ENCODE data around the gene PLEKHG2. TPM values are rescaled to one million over a fixed set of nuclear protein-coding genes. Genes with fewer than 3 reads are reported as not detected.
"Not testable (repeated sequence)": the region's sequence is repeated elsewhere in the genome, so short reads cannot be mapped to it uniquely, and the experiment has no call there.

Gene PLEKHG2
- total RNA-seq, 1 donor: 20.7 TPM

GRCh38 chr19:39444598-39445195 lies 32.2 kb downstream of the PLEKHG2 start:
- no peak for DNase-seq (ENCODE audit: low read depth in 2 of 3, low spot score in 2 of 3)

GRCh38 chr19:39445196-39446111 lies 33.0 kb downstream of the PLEKHG2 start, which contains the start of gene SUPT5H:
Gene SUPT5H, plus strand, starts transcription at chr19:39445582. Its CDS starts 309 bp downstream, at chr19:39445891.
- peak; percentile 96 to 99 (median 99) for DNase-seq (ENCODE audit: low read depth in 2 of 3, low spot score in 2 of 3)

DNA sequence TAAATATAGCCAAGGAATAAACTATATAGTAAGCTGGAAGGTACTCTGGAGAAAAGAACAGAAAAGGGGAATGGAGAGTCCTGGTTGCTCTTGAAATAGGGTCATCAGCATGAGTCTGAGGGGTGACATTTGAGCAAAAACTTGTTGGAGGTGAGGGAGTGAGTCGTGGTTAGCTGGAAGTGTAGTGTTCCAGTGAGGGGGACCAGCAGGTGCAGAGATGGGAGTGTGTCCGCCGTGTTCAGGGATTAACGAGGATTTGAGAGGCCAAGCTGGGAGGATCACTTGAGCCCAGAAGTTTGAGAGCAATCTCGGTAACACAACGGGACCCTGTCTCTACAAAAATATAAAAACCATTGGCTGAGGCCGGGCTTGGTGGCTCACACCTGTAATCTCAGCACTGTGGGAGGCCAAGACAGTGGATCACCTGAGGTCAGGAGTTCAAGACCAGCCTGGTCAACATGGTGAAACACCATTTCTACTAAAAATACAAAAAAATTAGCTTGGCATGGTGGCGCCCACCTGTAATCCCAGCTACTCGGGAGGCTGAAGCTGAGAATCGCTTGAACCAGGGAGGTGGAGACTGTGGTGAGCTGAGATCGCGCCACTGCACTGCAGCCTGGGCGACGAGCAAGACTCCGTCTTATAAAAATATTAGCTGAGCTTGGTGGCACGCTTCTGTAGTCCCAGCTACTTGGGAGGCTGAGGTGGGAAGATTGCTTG lies 34.1 kb downstream of the PLEKHG2 start:
- DNase-seq (ENCODE audit: low read depth in 2 of 3, low spot score in 2 of 3): no peak

DNA sequence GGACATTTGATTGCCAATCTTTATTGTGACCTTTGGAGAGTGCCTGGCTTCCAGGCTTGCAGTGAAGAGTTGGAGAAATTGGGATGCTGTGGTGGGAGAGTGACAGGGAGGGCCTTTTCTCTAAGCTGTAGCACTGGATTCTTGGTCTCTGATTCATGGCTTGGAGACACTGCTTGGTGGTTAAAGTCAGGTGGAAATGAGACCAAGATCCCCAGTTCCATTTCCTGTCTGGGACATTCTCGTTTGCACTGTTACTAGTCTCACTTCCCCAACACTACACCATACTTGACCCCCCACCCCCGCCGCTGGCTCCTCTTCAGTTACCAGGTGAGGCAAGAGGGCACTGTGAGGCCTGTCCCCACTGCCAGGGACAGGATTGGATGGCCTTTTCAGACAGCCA lies 35.8 kb downstream of the PLEKHG2 start:
- DNase-seq (ENCODE audit: low read depth in 2 of 3, low spot score in 2 of 3): no peak

DNA sequence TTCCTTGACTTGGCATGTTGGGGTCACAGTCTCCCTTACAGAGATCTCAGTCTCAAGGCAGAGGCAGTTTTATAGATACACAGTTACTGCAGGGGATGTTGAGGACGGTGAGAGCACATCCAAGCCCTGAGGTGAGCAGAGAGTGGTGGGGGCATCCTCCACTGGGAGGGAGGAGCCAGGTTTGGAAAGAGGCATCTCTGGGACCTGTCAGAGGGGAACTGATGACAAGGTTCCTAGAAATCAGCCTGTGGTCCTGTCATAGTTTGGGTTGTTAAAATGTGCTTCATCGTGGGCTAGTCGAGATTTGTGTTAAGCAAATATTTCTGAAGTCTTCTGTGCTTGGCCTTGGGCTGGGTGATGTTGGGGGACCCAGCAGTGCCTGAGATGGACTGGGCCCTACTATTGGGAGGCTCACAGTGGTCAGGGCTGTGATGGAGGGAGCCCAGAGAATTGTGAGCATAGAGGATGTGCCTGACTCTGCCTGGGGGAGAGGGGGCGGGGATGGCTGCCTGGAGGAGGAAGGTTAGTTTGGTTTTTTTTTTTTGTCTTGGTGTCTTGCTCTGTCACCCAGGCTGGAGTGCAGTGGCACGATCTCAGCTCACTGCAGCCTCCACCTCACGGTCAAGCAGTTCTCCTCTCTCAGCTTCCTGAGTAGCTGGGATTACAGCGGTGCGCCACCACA lies 36.8 kb downstream of the PLEKHG2 start:
- no peak for DNase-seq (ENCODE audit: low read depth in 2 of 3, low spot score in 2 of 3)

GRCh38 chr19:39451257-39451656 lies 38.8 kb downstream of the PLEKHG2 start:
- not testable (repeated sequence) for DNase-seq (ENCODE audit: low read depth in 2 of 3, low spot score in 2 of 3)

GRCh38 chr19:39463403-39463802 lies 50.9 kb downstream of the PLEKHG2 start:
- no peak for DNase-seq (ENCODE audit: low read depth in 2 of 3, low spot score in 2 of 3)

GRCh38 chr19:39465956-39466747 lies 53.7 kb downstream of the PLEKHG2 start:
- no peak for DNase-seq (ENCODE audit: low read depth in 2 of 3, low spot score in 2 of 3)

DNA sequence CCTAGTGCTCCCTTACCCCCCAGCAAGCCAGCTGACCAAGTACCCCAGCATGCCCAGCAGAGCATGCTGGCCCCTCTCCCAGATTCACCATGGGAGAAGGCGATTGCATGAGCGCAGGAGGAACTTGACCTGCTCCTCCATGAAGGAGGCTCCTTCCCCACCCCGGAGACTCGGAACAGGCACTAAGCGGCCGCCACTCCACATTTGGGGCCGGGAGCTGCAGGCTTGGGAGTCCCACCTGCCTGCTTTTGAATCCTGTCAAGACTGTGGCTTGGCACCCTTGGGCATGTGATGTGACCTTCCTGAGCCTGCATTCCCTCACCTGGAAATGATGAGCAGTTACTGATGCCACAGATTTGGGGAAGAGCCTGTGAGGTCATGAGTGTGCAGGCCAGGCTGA lies 55.5 kb downstream of the PLEKHG2 start:
- no peak for DNase-seq (ENCODE audit: low read depth in 2 of 3, low spot score in 2 of 3)

- no peak for DNase-seq (ENCODE audit: low read depth in 2 of 3, low spot score in 2 of 3)
These were observed 56.6 kb downstream of the PLEKHG2 start for GRCh38 chr19:39469036-39469435.

GRCh38 chr19:39469567-39469966 lies 57.1 kb downstream of the PLEKHG2 start:
- no peak for DNase-seq (ENCODE audit: low read depth in 2 of 3, low spot score in 2 of 3)

- DNase-seq (ENCODE audit: low read depth in 2 of 3, low spot score in 2 of 3): no peak
These were observed 58.4 kb downstream of the PLEKHG2 start for GRCh38 chr19:39470724-39471339.

DNA sequence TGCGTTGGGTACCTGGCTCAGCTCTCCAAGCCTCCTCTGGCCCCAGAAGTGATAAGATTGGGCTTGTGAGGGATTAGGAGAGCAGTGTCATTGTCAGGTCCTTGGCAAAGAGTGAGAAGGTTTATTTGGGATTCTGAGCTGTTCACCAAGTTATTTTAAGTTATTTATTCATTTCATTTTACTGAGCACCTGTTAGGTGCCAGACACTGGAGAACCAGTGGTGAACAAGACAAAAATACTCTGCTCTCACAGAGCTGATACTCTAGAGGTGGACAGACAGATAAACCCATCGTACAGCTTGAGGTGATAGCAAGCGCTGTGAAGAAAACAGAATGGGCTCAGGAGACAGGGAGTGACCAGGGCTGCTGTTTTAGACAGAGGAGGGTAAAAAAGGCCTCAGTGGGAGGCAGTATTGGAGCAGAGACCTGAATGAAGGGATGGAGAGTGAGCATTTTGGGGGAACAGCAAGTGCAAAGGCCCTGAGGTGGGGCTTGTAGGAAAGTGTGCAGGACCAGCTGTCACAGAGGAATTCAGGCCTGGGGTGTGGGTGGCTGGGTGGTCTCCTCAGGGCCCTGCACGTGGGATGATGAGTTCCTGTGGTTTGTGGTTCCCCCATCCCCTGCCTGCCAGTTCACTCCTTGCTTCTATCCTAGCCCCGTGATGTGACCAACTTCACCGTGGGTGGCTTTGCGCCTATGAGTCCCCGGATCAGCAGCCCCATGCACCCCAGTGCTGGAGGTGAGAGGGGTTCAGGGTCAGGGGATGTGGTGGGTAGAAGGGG lies 59.5 kb downstream of the PLEKHG2 start:
- DNase-seq (ENCODE audit: low read depth in 2 of 3, low spot score in 2 of 3): no peak

DNA sequence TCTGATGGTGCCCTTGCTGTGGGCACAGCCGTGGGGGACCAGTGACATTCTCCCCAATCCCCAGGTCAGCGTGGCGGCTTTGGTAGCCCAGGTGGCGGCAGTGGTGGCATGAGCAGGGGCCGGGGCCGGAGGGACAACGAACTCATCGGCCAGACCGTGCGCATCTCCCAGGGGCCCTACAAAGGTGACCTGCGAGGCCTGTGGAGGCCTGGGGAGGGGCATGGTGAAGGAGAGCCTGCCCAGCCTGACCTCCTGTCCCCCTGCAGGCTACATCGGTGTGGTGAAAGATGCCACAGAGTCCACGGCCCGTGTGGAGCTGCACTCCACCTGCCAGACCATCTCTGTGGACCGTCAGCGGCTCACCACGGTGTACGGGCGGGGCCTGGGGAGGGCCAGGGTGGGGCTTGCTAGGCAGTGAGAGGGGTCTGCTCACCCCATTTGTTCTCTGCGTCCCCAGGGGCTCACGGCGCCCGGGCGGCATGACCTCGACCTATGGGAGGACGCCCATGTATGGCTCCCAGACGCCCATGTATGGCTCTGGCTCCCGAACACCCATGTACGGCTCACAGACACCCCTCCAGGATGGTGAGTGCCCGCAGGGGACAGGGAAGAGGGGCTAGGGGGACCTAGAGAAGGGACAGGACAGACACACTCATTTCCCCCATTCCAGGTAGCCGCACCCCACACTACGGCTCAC lies 60.4 kb downstream of the PLEKHG2 start:
- DNase-seq (ENCODE audit: low read depth in 2 of 3, low spot score in 2 of 3): no peak

GRCh38 chr19:39473443-39473960 lies 61.0 kb downstream of the PLEKHG2 start:
- DNase-seq (ENCODE audit: low read depth in 2 of 3, low spot score in 2 of 3): no peak

GRCh38 chr19:39474139-39474620 lies 61.7 kb downstream of the PLEKHG2 start:
- DNase-seq (ENCODE audit: low read depth in 2 of 3, low spot score in 2 of 3): peak; percentile 54 to 73 (median 64)

DNA sequence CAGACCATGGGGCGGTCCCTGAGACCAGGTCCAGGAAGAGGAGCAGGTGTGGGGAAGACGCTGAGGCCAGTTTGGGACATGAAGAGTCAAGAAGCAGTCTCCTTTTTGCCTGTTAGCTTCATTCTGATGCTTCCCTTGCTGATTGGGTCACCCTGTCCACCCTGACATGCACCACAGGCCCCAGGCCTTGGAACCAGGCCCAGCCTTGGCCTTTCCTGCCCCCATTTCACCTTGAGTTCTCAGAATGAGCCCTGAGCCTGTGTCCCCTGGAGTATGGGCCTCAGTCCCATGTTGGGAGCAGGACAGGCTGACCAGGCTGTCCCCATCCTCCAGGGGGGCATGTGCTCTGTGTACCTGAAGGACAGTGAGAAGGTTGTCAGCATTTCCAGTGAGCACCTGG lies 63.3 kb downstream of the PLEKHG2 start:
- no peak for DNase-seq (ENCODE audit: low read depth in 2 of 3, low spot score in 2 of 3)
